Heart right ventricle (tissue), 16 donors: ENCODE measurements around the gene MYB. TPM values are rescaled to one million over a fixed set of nuclear protein-coding genes. Genes with fewer than 3 reads are reported as not detected.
A peak's percentile ranks its signal among the peaks of the same experiment; 100 is the strongest.

Source experiments
- ATAC-seq, 8 donors: fragments of 200-7000 bp; cut with Tn5 transposase; one replicate each; pipeline ENCODE4 v1.9.1; 2020; ENCODE audit warnings: mild to moderate bottlenecking in 8 of 8, moderate library complexity in 8 of 8, moderate number of reproducible peaks in 1 of 8
- DNase-seq, 2 donors: peaks; one replicate each; pipeline ENCODE4 v3.0.0-alpha.2; 2020
- H3K27ac ChIP-seq, 10 donors: fragments of 200-600 bp; sonication (generic) in 2 of 10; one replicate each; pipeline versions ENCODE4 v1.5.0 to v1.8.0; 2020 to 2022; ENCODE audit warnings: mild to moderate bottlenecking in 3 of 10
- H3K27me3 ChIP-seq, 7 donors: fragments of 200-600 bp; one replicate each; pipeline ENCODE4 v1.8.0; 2021 to 2022; ENCODE audit warnings: mild to moderate bottlenecking in 2 of 7
- H3K36me3 ChIP-seq, 9 donors: fragments of 200-600 bp; sonication (generic) in 1 of 9; one replicate each; pipeline versions ENCODE4 v1.5.0 to v1.8.0; 2020 to 2022; ENCODE audit warnings: mild to moderate bottlenecking in 2 of 9
- H3K4me1 ChIP-seq, 9 donors: fragments of 200-600 bp; sonication (generic) in 1 of 9; one replicate each; pipeline versions ENCODE4 v1.5.0 to v1.8.0; 2020 to 2022; ENCODE audit warnings: mild to moderate bottlenecking in 4 of 9
- H3K4me3 ChIP-seq, 10 donors: fragments of 200-600 bp; sonication (generic) in 2 of 10; one replicate each; pipeline versions ENCODE4 v1.5.0 to v1.8.0; 2020 to 2022; ENCODE audit warnings: mild to moderate bottlenecking in 7 of 10, moderate library complexity in 2 of 10
- H3K9me3 ChIP-seq, 11 donors: fragments of 200-600 bp in 10 of 11; sonication (generic) in 2 of 11; one replicate each; pipeline versions ENCODE4 v1.5.0 to v1.8.0; 2013 to 2022; ENCODE audit warnings: mild to moderate bottlenecking in 2 of 11, control low read depth in 1 of 11, moderate library complexity in 1 of 11
- CTCF ChIP-seq, 9 donors: fragments of 200-600 bp; sonication (generic) in 2 of 9; IDR thresholded peaks; one replicate each; pipeline versions ENCODE4 v1.5.0 to v1.8.0; 2021 to 2022; ENCODE audit warnings: antibody characterized with exemption in 9 of 9, mild to moderate bottlenecking in 5 of 9, moderate library complexity in 1 of 9
- WGBS, 2 donors: extraction: QIAGEN DNeasy Blood & Tissue Kit; methylation state at CpG; one replicate each; pipeline ENCODE4 v1.1.7; 2013; ENCODE audit warnings: inconsistent platforms in 1 of 2; 5-methylcytosine and 5-hydroxymethylcytosine counted together
- intact Hi-C, 10 donors: fragments of 100-400 bp; cut with DNase I; formaldehyde crosslinking; loops; one replicate each; pipeline versions ENCODE4 v1.11.1 to v1.14.2; 2022
- polyA plus RNA-seq, 2 donors: library from polyadenylated mRNA; stranded (reverse); fragments of 200-250 nt; gene quantifications; one replicate each; pipeline ENCODE4 v1.2.3, GENCODE V29; 2013
- total RNA-seq, 10 donors: library from RNA; stranded (reverse); fragmentation: NEBNext Ultra II Directional in 3 of 10; extraction: Animal tissue kit (Norgen Biotek cat#: 25700) in 3 of 10; gene quantifications; one replicate each; pipeline versions ENCODE4 v1.2.1 to v1.2.4, GENCODE V29; 2021 to 2023
- donor health status: Arrhythmogenic right ventricular cardiomyopathy.
- donor health status: ischemic (EF 13 %, LVEDD 7.1; RV severe dilation, severe dysfunction).
- donor health status: healthy with polysubstance abuse.
- donor health status: DM: no; HTN: yes; CAD: no.
- donor health status: DM: no; HTN: no; CAD: no.
- donor health status: ischemic (EF 25% LVEDD 6.9; RV normal size, moderate dysfunction).
- donor health status: ischemic (EF 25% LVEDD 5.7; RV mildly dilated, moderate dysfunction).
- donor health status: healthy.
- donor health status: DM: yes; HTN: yes; CAD: no.
- donor health status: Ischemic cardiomyopathy.
- donor health status: ischemic (EF 35%, LVEDD 5.7; RV mildly dilated, moderate dysfunction).
- donor health status: nonischemic (EF 11% LVEDD 7.7; RV severe dilation, severe dysfunction).
- donor health status: DM: yes; HTN: yes; CAD: no.
- donor health status: PGD.
- donor health status: ischemic (EF 29% LVEDD 5.4; RV normal size, mild dysfunction).
- donor health status: nonischemic (EF 23%, LVEDD 6.1; RV moderate dilation, normal function).

MYB gene
- total and polyA plus RNA-seq, 12 donors, result 0.01 to 0.39 (median 0.13) TPM; not detected in 8

- no peaks in the 10 kb centered on the region for H3K9me3 ChIP-seq
- no peak overlapping the region for H3K27ac ChIP-seq
- H3K4me3 ChIP-seq, result no peak overlapping the region
- intact Hi-C loops, result no loop called here
- ATAC-seq (no peak), DNase-seq (no peak)
- peaks cover 0 to 20% (median 6%) of the 10 kb centered on the region in 7 donors for H3K27me3 ChIP-seq
- no peak for TF ChIP-seq CTCF (IDR thresholded peaks at IDR 0.05)
- H3K4me1 ChIP-seq, result peaks cover 0 to 32% (median 0%) of the 10 kb centered on the region in 9 donors
- H3K36me3 ChIP-seq, result no peaks in the 10 kb centered on the region
- WGBS, 2 donors, result 71 to 89% methylated on average over 1 of the region's 1 CpG
Observed at GRCh38 chr6:135193221-135193620, 12.1 kb downstream of the MYB start.

GRCh38 chr6:135195041-135195440, 13.9 kb downstream of the MYB start:
- Histone ChIP-seq H3K36me3 (no peaks in the 10 kb centered on the region), H3K9me3 (no peaks in the 10 kb centered on the region), H3K27ac (no peak overlapping the region), H3K27me3 (peaks cover 0 to 2% (median 0%) of the 10 kb centered on the region in 7 donors), H3K4me1 (peaks cover 0 to 25% (median 0%) of the 10 kb centered on the region in 9 donors), H3K4me3 (peak overlapping the region in 1 of 10 donors; percentile 17)
- intact Hi-C loops, result no loop called here
- DNase-seq (no peak), ATAC-seq (no peak)
- no peak for TF ChIP-seq CTCF (IDR thresholded peaks at IDR 0.05)
- 84 to 87% methylated on average over 2 of the region's 2 CpGs for WGBS, 2 donors

- Histone ChIP-seq H3K9me3 (no peaks in the 10 kb centered on the region), H3K27ac (no peak overlapping the region), H3K27me3 (no peaks in the 10 kb centered on the region), H3K4me1 (peaks cover 0 to 24% (median 0%) of the 10 kb centered on the region in 9 donors), H3K4me3 (peak overlapping the region in 1 of 10 donors; percentile 17), H3K36me3 (peaks cover 0 to 3% (median 0%) of the 10 kb centered on the region in 9 donors)
- DNase-seq (no peak), ATAC-seq (no peak)
- no peak for TF ChIP-seq CTCF (IDR thresholded peaks at IDR 0.05)
- intact Hi-C loops, result no loop called here
- WGBS, 2 donors, result 87% methylated on average over 6 of the region's 6 CpGs
Observed at GRCh38 chr6:135195522-135195921, 14.4 kb downstream of the MYB start.

GRCh38 chr6:135196739-135197510, 15.8 kb downstream of the MYB start:
- no peak overlapping the region for H3K27ac ChIP-seq
- intact Hi-C loops, result no loop called here

More at GRCh38 chr6:135196739-135197510, 15.8 kb downstream of the MYB start:
- H3K36me3 ChIP-seq, result peaks cover 0 to 3% (median 0%) of the 10 kb centered on the region in 9 donors
- H3K9me3 ChIP-seq, result no peaks in the 10 kb centered on the region
- TF ChIP-seq CTCF (IDR thresholded peaks at IDR 0.05), result no peak
- 83 to 91% methylated on average over 10 of the region's 10 CpGs for WGBS, 2 donors
- ATAC-seq (no peak), DNase-seq (no peak)
- peak overlapping the region in 1 of 10 donors; percentile 17 for H3K4me3 ChIP-seq
- H3K27me3 ChIP-seq, result no peaks in the 10 kb centered on the region
- H3K4me1 ChIP-seq, result peaks cover 0 to 16% (median 0%) of the 10 kb centered on the region in 9 donors
